HL-60 (cell line): Measurements from ENCODE around the gene CHST11.

ENCODE experiments used
- DNase-seq, 2 experiments: peaks; one replicate each; pipeline ENCODE4 v3.0.0-alpha.2; 2010 to 2020; ENCODE audit warnings: low read depth in 1 of 2, low spot score in 1 of 2
- H3K27ac ChIP-seq: fragments of 250-450 bp; sonication (Bioruptor Pico); replicated peaks from 2 replicates; pipeline ENCODE4 v1.5.1; 2020; ENCODE audit warnings: mild to moderate bottlenecking, moderate library complexity
- H3K27me3 ChIP-seq: fragments of 250-450 bp; sonication (Bioruptor Pico); 2 replicates; pipeline ENCODE4 v1.5.1; 2021; ENCODE audit warnings: mild to moderate bottlenecking, moderate library complexity; ENCODE audit not compliant: insufficient read depth, poor library complexity, severe bottlenecking
- H3K4me3 ChIP-seq: replicated peaks from 2 replicates; pipeline ENCODE4 v1.5.1; 2011; ENCODE audit warnings: mild to moderate bottlenecking, control low read depth, low read length; ENCODE audit not compliant: insufficient read depth
- GABPA ChIP-seq: IDR thresholded peaks from 2 replicates; pipeline ENCODE4 v1.6.1; 2012; ENCODE audit warnings: low read depth
- POLR2AphosphoS5 ChIP-seq: IDR thresholded peaks from 2 replicates; pipeline ENCODE4 v1.6.1; 2012; ENCODE audit warnings: low read depth
- REST ChIP-seq: IDR thresholded peaks from 2 replicates; pipeline ENCODE4 v1.6.1; 2012; ENCODE audit warnings: low read depth; ENCODE audit not compliant: insufficient replicate concordance
- SPI1 ChIP-seq: IDR thresholded peaks from 2 replicates; pipeline ENCODE4 v1.6.1; 2012; ENCODE audit warnings: low read depth, mild to moderate bottlenecking, borderline replicate concordance
- TF ChIP-seq, protein P1 (sequence below): IDR thresholded peaks from one replicate; pipeline ENCODE4 v1.5.1; 2011; ENCODE audit warnings: low read length, control low read depth, inconsistent platforms; ENCODE audit not compliant: insufficient read depth

Gene CHST11

DNA sequence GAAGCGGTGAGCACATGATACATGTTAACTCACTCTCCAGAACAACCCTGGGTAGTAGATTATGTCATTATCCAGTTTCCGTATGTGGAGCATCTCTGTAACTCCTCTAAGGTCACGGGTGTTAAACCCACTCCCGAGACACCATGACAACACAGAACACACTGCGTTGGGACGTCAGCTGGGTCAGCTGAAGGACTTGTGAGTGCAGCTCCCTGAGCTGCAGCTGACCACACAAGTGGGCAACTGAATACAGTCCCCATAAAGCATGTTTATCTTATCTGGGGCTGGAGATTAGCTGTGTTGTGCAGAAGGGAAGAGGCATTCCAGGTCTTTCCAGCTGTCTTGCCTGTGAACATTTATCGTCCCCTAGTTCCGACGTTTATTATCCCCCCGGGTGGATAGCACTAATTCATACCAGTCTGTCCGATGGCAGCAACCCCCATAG, 211.5 kb downstream of the CHST11 start:
- TF ChIP-seq SPI1 = no peak
- TF ChIP-seq POLR2AphosphoS5 = no peak
- no peak for TF ChIP-seq GABPA
- no peak for TF ChIP-seq REST
- TF ChIP-seq, protein P1, sequence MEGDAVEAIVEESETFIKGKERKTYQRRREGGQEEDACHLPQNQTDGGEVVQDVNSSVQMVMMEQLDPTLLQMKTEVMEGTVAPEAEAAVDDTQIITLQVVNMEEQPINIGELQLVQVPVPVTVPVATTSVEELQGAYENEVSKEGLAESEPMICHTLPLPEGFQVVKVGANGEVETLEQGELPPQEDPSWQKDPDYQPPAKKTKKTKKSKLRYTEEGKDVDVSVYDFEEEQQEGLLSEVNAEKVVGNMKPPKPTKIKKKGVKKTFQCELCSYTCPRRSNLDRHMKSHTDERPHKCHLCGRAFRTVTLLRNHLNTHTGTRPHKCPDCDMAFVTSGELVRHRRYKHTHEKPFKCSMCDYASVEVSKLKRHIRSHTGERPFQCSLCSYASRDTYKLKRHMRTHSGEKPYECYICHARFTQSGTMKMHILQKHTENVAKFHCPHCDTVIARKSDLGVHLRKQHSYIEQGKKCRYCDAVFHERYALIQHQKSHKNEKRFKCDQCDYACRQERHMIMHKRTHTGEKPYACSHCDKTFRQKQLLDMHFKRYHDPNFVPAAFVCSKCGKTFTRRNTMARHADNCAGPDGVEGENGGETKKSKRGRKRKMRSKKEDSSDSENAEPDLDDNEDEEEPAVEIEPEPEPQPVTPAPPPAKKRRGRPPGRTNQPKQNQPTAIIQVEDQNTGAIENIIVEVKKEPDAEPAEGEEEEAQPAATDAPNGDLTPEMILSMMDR = no peak
- no peak for DNase-seq
- Histone ChIP-seq H3K27ac (peak overlapping the region; percentile 74), H3K27me3 (no peaks in the 10 kb centered on the region), H3K4me3 (no peak overlapping the region)

DNA sequence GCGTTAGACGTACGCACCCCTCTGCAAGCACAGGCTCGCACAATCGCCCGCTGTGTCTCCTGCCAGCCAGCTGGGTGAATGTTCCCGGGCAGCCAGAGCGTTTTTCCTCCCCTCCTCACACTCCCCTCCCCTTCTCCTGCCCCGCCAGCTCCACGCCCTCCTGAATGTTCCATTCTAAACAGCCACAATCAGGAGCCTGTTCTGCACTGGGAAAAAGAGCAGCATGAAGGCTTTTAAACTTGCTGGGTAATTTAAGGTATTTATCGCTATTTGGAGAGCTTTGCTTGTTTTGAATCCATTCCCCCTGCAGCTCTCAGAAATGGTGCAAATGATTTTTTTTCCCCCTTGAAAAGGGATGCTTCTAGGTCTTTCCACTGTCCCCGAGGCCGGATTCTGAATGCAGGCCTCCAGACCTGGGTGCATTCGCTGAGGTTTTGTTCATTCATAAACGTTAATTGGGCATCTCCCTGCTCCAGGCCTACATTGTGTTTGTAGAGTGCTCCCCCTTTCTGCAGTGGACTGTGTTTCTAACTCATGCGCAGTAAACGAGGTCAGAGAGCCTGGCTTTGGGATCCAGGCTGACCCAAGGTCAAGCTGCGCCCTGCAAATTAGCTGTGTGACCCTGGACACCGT, 212.5 kb downstream of the CHST11 start:
- no peak for TF ChIP-seq REST
- TF ChIP-seq, protein P1 = no peak
- no peak for TF ChIP-seq SPI1
- TF ChIP-seq GABPA = no peak
- no peak for TF ChIP-seq POLR2AphosphoS5
- Histone ChIP-seq H3K4me3 (no peak overlapping the region), H3K27ac (peak overlapping the region; percentile 74), H3K27me3 (no peaks in the 10 kb centered on the region)
- peak in 1 of 2 experiments; percentile 33 for DNase-seq

DNA sequence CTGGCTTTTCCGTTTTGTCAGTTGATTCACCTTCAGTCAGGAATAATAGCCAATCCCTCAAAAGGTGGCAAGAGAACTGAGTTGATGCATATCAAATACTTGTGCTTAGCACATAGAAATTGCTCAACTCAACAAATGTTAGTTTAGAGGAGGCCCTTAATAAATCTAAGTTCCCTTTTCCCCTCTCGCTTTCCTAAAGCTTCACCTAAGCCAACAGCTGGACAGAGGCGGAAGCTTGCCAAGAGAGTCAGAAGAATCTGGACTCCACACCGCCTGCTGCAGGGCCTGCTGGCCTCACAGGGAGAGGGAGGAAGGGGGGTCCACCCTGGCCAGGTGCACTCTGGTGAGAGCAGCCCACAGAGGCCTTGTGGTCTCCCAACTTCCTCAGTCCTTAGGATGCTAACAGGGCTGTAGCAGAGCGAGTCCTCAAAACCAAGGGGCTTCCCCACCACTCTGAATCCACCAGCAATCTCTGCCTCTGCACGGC, 213.1 kb downstream of the CHST11 start:
- Histone ChIP-seq H3K27me3 (no peaks in the 10 kb centered on the region), H3K27ac (peak overlapping the region; percentile 74), H3K4me3 (no peak overlapping the region)
- DNase-seq = peak; percentile 95 to 97
- TF ChIP-seq SPI1 (peak; percentile 80; the same call in 1 of the 2 replicates), REST (peak; percentile 80), POLR2AphosphoS5 (peak; percentile 98), GABPA (peak; percentile 53; the same call in 1 of the 2 replicates)
- TF ChIP-seq, protein P1 = no peak
